Left lung (tissue), 10 donors: ENCODE data around the gene C17orf58. TPM values are rescaled to one million over a fixed set of nuclear protein-coding genes. Genes with fewer than 3 reads are reported as not detected.
"Not testable (repeated sequence)": the region's sequence is repeated elsewhere in the genome, so short reads cannot be mapped to it uniquely, and the experiment has no call there.

Experiments used
- ATAC-seq: fragments of 200-7000 bp; cut with Tn5 transposase; one replicate; pipeline ENCODE4 v1.9.1; 2020; ENCODE audit warnings: moderate library complexity
- DNase-seq, 4 donors: peaks; one replicate each; pipeline ENCODE4 v3.0.0-alpha.2; 2013 to 2020
- H3K27ac ChIP-seq, 2 donors: fragments of 200-600 bp; sonication (generic) in 1 of 2; one replicate each; pipeline versions ENCODE4 v1.5.0 to v1.8.0; 2020 to 2021
- H3K27me3 ChIP-seq, 2 donors: fragments of 200-600 bp; sonication (generic) in 1 of 2; one replicate each; pipeline versions ENCODE4 v1.5.0 to v1.8.0; 2020 to 2021
- H3K36me3 ChIP-seq, 2 donors: fragments of 200-600 bp; sonication (generic) in 1 of 2; one replicate each; pipeline versions ENCODE4 v1.5.0 to v1.8.0; 2020 to 2021
- H3K4me1 ChIP-seq, 2 donors: fragments of 200-600 bp; one replicate each; pipeline ENCODE4 v1.8.0; 2021
- H3K4me3 ChIP-seq, 2 donors: fragments of 200-600 bp; sonication (generic) in 1 of 2; one replicate each; pipeline versions ENCODE4 v1.5.0 to v1.8.0; 2020 to 2021; ENCODE audit warnings: mild to moderate bottlenecking in 1 of 2
- H3K9me3 ChIP-seq, 2 donors: fragments of 200-600 bp; sonication (generic) in 1 of 2; one replicate each; pipeline versions ENCODE4 v1.5.0 to v1.8.0; 2020 to 2021
- CTCF ChIP-seq, 2 donors: fragments of 200-600 bp; sonication (generic) in 1 of 2; IDR thresholded peaks; one replicate each; pipeline versions ENCODE4 v1.5.0 to v1.8.0; 2021; ENCODE audit warnings: antibody characterized with exemption in 2 of 2
- intact Hi-C, 2 donors: fragments of 100-400 bp; cut with DNase I; formaldehyde crosslinking; loops; one replicate each; pipeline versions ENCODE4 v1.11.2 to v1.14.2; 2022
- polyA plus RNA-seq, 6 donors: library from polyadenylated mRNA; unstranded; fragments of 120-200 nt; gene quantifications; one replicate each; pipeline ENCODE4 v1.2.1, GENCODE V29; 2013; ENCODE audit not compliant: insufficient read length in 6 of 6
- total RNA-seq, 2 donors: library from RNA; stranded (reverse); fragmentation: NEBNext Ultra II Directional; extraction: Animal tissue kit (Norgen Biotek cat#: 25700); gene quantifications; one replicate each; pipeline ENCODE4 v1.2.1, GENCODE V29; 2021
- donor health status: DM: no; HTN: yes; CAD: no.
- donor health status: DM: no; HTN: no; CAD: no.

The C17orf58 gene
- total and polyA plus RNA-seq, 8 donors, result 6.3 to 15.1 (median 13.4) TPM

GRCh38 chr17:67970783-67971182 is 25.5 kb downstream of the C17orf58 start:
- intact Hi-C loops, result no loop called here
- Histone ChIP-seq H3K4me3 (no peak overlapping the region), H3K27ac (no peak overlapping the region), H3K4me1 (no peaks in the 10 kb centered on the region), H3K9me3 (no peaks in the 10 kb centered on the region), H3K27me3 (no peaks in the 10 kb centered on the region), H3K36me3 (peaks cover 0 to 72% of the 10 kb centered on the region in 2 donors)
- no peak for ATAC-seq
- no peak for TF ChIP-seq CTCF (IDR thresholded peaks at IDR 0.05)
- DNase-seq, result no peak

- peak in 3 of 4 donors; percentile 31 to 65 (median 38) for DNase-seq
- H3K27ac ChIP-seq, H3K4me1 ChIP-seq, H3K27me3 ChIP-seq, H3K9me3 ChIP-seq, intact Hi-C loops, H3K4me3 ChIP-seq: not testable (repeated sequence)
- TF ChIP-seq CTCF (IDR thresholded peaks at IDR 0.05), result peak; percentile 63 to 68
- peaks cover 0 to 78% of the 10 kb centered on the region in 2 donors for H3K36me3 ChIP-seq
- peak; percentile 98 for ATAC-seq
These were observed 33.1 kb downstream of the C17orf58 start for GRCh38 chr17:67963145-67963572.

GRCh38 chr17:67962156-67962555 is 34.1 kb downstream of the C17orf58 start:
- H3K4me3 ChIP-seq, intact Hi-C loops, H3K27me3 ChIP-seq, DNase-seq, H3K9me3 ChIP-seq, H3K27ac ChIP-seq, ATAC-seq, H3K4me1 ChIP-seq: not testable (repeated sequence)
- peaks cover 0 to 78% of the 10 kb centered on the region in 2 donors for H3K36me3 ChIP-seq

- H3K4me1 ChIP-seq, ATAC-seq, H3K27ac ChIP-seq, H3K9me3 ChIP-seq, intact Hi-C loops, H3K4me3 ChIP-seq, H3K27me3 ChIP-seq: not testable (repeated sequence)
- peaks cover 0 to 73% of the 10 kb centered on the region in 2 donors for H3K36me3 ChIP-seq
- peak in 2 of 4 donors; percentile 42 to 60 for DNase-seq
These were observed 36.0 kb downstream of the C17orf58 start for GRCh38 chr17:67960276-67960675.

GRCh38 chr17:67959510-67959909 is 36.8 kb downstream of the C17orf58 start:
- TF ChIP-seq CTCF (IDR thresholded peaks at IDR 0.05), result no peak
- Histone ChIP-seq H3K4me3 (no peak overlapping the region), H3K4me1 (peaks cover 0 to 5% of the 10 kb centered on the region in 2 donors), H3K27me3 (no peaks in the 10 kb centered on the region), H3K9me3 (no peaks in the 10 kb centered on the region), H3K36me3 (peaks cover 0 to 67% of the 10 kb centered on the region in 2 donors), H3K27ac (no peak overlapping the region)
- intact Hi-C loops, result no loop called here
- DNase-seq (no peak), ATAC-seq (no peak)

GRCh38 chr17:67950945-67951344 is 45.3 kb downstream of the C17orf58 start:
- Histone ChIP-seq H3K4me1 (no peaks in the 10 kb centered on the region), H3K27me3 (no peaks in the 10 kb centered on the region), H3K9me3 (no peaks in the 10 kb centered on the region), H3K4me3 (no peak overlapping the region), H3K36me3 (peaks cover 0 to 93% of the 10 kb centered on the region in 2 donors), H3K27ac (no peak overlapping the region)
- no peak for TF ChIP-seq CTCF (IDR thresholded peaks at IDR 0.05)
- intact Hi-C loops, result no loop called here
- no peak for DNase-seq
- no peak for ATAC-seq
